GM21526 (cell line): ENCODE results near the gene VEGFC.

ENCODE experiments used
- ATAC-seq: cut with Tn5 transposase; IDR thresholded peaks from one replicate; pipeline ENCODE4 v1.9.1; 2021; ENCODE audit warnings: moderate library complexity; ENCODE audit not compliant: unreplicated experiment, low FRiP score

VEGFC gene

DNA sequence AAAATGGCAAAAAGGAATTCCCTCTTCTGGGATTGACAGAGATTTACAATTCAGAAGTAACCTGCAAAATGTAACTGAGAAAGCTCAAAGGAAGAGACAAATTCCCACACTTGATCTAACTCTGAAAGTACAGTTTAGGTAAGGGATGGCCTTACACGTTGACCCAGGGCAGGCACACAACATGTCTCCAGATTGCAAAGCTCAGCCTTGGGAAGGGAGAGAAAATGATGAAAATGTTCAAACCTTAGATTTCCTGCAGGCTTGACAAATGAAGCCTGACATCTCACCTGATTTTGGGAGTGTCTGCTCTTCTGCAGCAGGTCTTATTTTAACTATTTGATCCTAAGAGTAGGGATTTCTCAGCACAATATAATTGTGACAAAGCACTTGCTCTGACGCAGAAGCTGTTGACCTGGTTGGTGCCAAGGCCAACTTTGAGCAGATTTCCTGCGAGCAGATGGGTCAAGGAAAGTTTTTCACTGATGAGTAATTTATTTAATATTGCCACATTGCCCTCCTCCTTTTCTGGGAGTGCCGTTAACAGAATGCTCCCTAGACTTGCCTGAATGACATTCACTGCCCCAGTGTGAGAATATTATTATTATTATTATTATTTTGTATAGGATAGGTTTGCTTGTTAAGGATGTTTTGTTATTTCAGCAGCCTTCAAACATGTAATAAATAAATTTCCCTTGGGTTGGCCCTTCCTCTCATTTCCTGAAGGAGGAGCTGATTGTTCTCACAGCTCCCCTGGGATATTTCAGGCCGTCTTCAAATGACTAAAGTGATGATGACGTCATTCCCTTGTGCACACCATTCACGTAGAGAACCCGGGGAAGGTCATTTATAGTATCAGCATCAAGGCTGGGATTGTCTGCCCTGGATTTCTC lies 157.1 kb downstream of the VEGFC start:
- ATAC-seq: no peak
